Peyer's patch (tissue), 4 donors: ENCODE measurements around the gene MAGEB17. TPM values are rescaled to one million over a fixed set of nuclear protein-coding genes. Genes with fewer than 3 reads are reported as not detected.

Source experiments
- DNase-seq, 3 donors: peaks; one replicate each; pipeline ENCODE4 v3.0.0-alpha.2; 2017 to 2019
- H3K27ac ChIP-seq, 4 donors: fragments of 200-600 bp; sonication (generic); one replicate each; pipeline ENCODE4 v1.5.1; 2016 to 2019
- H3K27me3 ChIP-seq, 2 donors: fragments of 200-600 bp; sonication (generic); one replicate each; pipeline ENCODE4 v1.5.1; 2019
- H3K36me3 ChIP-seq, 3 donors: fragments of 200-600 bp; sonication (generic); one replicate each; pipeline ENCODE4 v1.5.1; 2016 to 2019
- H3K4me1 ChIP-seq, 4 donors: fragments of 200-600 bp; sonication (generic); one replicate each; pipeline ENCODE4 v1.5.1; 2016 to 2019
- H3K4me3 ChIP-seq, 4 donors: fragments of 200-600 bp; sonication (generic); 1 replicate in 3 of 4; 2 replicates in 1 of 4; pipeline ENCODE4 v1.5.1; 2016 to 2019; ENCODE audit warnings: mild to moderate bottlenecking in 1 of 4
- H3K9me3 ChIP-seq, 4 donors: fragments of 200-600 bp; sonication (generic); one replicate each; pipeline ENCODE4 v1.5.1; 2016 to 2019; ENCODE audit warnings: mild to moderate bottlenecking in 1 of 4
- CTCF ChIP-seq, 6 experiments: fragments of 450-650 bp in 4 of 6; fragments of 200-600 bp in 2 of 6; sonication (generic) in 1 of 6; IDR thresholded peaks; one replicate each; pipeline ENCODE4 v1.5.1; 2017 to 2019; ENCODE audit warnings: antibody characterized with exemption in 6 of 6, mild to moderate bottlenecking in 3 of 6, moderate library complexity in 1 of 6
- POLR2A ChIP-seq, 2 donors: fragments of 450-650 bp; IDR thresholded peaks; one replicate each; pipeline ENCODE4 v1.5.1; 2017; ENCODE audit warnings: antibody characterized with exemption in 2 of 2, mild to moderate bottlenecking in 2 of 2, moderate library complexity in 2 of 2
- total RNA-seq, 4 donors: library from RNA; depleted of rRNA; stranded (reverse); fragments of >200 nt; gene quantifications; one replicate each; pipeline ENCODE4 v1.1.0, GENCODE V29; 2016

Gene MAGEB17
- total RNA-seq, 4 donors from 2014 or later, result not detected

GRCh38 chrX:16125520-16126149 is 41.6 kb upstream of the MAGEB17 start:
- Histone ChIP-seq H3K27ac (no peak overlapping the region), H3K36me3 (no peaks in the 10 kb centered on the region), H3K4me3 (no peak overlapping the region), H3K4me1 (no peaks in the 10 kb centered on the region), H3K9me3 (no peaks in the 10 kb centered on the region), H3K27me3 (no peaks in the 10 kb centered on the region)
- no peak for DNase-seq
- no peak for TF ChIP-seq CTCF (IDR thresholded peaks at IDR 0.05)
- no peak for TF ChIP-seq POLR2A (IDR thresholded peaks at IDR 0.05)

GRCh38 chrX:16130707-16131106 is 36.6 kb upstream of the MAGEB17 start:
- TF ChIP-seq POLR2A (IDR thresholded peaks at IDR 0.05) (no peak), CTCF (IDR thresholded peaks at IDR 0.05) (no peak)
- Histone ChIP-seq H3K4me3 (no peak overlapping the region), H3K9me3 (no peaks in the 10 kb centered on the region), H3K27ac (no peak overlapping the region), H3K4me1 (no peaks in the 10 kb centered on the region), H3K27me3 (no peaks in the 10 kb centered on the region), H3K36me3 (no peaks in the 10 kb centered on the region)
- no peak for DNase-seq

- no peak for DNase-seq
- no peak for TF ChIP-seq POLR2A (IDR thresholded peaks at IDR 0.05)
- TF ChIP-seq CTCF (IDR thresholded peaks at IDR 0.05), result no peak
- no peaks in the 10 kb centered on the region for H3K36me3 ChIP-seq
- no peaks in the 10 kb centered on the region for H3K9me3 ChIP-seq
- H3K4me1 ChIP-seq, result no peaks in the 10 kb centered on the region
- no peak overlapping the region for H3K27ac ChIP-seq
- H3K4me3 ChIP-seq, result no peak overlapping the region
- no peaks in the 10 kb centered on the region for H3K27me3 ChIP-seq
Observed at GRCh38 chrX:16134936-16135335, 32.3 kb upstream of the MAGEB17 start.

DNA sequence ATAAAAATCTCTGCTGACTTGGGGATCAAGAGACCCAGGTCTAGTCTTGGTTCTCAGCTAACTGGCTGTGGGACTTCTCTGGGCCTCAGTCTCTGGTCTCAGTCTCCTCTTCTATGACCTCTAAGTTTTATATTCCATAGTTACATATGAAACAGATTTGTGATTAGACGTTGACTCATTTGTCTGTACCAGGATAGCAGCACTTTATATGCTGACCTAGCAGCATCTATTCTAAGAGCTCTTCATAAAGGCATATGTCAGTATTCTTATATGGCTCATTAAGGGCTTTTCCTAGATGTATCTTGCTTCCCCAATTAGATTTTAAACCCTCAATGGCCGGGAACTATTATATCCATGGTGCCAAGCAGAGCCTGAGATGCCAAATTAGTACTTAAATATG is 31.2 kb upstream of the MAGEB17 start:
- H3K27ac ChIP-seq, result no peak overlapping the region

GRCh38 chrX:16137416-16138107 is 29.7 kb upstream of the MAGEB17 start:
- DNase-seq, result no peak
- TF ChIP-seq POLR2A (IDR thresholded peaks at IDR 0.05) (no peak), CTCF (IDR thresholded peaks at IDR 0.05) (no peak)
- H3K36me3 ChIP-seq, result no peaks in the 10 kb centered on the region
- no peaks in the 10 kb centered on the region for H3K27me3 ChIP-seq
- H3K9me3 ChIP-seq, result no peaks in the 10 kb centered on the region
- H3K4me3 ChIP-seq, result no peak overlapping the region
- H3K4me1 ChIP-seq, result no peaks in the 10 kb centered on the region
- H3K27ac ChIP-seq, result no peak overlapping the region

More for the DNA sequence above, 31.2 kb upstream of the MAGEB17 start:
- no peaks in the 10 kb centered on the region for H3K9me3 ChIP-seq
- H3K4me1 ChIP-seq, result no peaks in the 10 kb centered on the region
- TF ChIP-seq POLR2A (IDR thresholded peaks at IDR 0.05) (no peak), CTCF (IDR thresholded peaks at IDR 0.05) (no peak)
- DNase-seq, result no peak
- H3K4me3 ChIP-seq, result no peak overlapping the region
- no peaks in the 10 kb centered on the region for H3K27me3 ChIP-seq
- no peaks in the 10 kb centered on the region for H3K36me3 ChIP-seq
